Gastroesophageal sphincter (tissue), 3 donors: ENCODE results near the gene SMIM29.

ENCODE experiments used
- CTCF ChIP-seq, 4 experiments: fragments of 200-600 bp in 2 of 4; fragments of 450-650 bp in 2 of 4; sonication (generic) in 1 of 4; IDR thresholded peaks; one replicate each; pipeline ENCODE4 v1.5.1; 2017 to 2019; ENCODE audit warnings: antibody characterized with exemption in 4 of 4, mild to moderate bottlenecking in 2 of 4, moderate library complexity in 2 of 4
- EP300 ChIP-seq: sonication (generic); formaldehyde crosslinking; IDR thresholded peaks from one replicate; pipeline ENCODE4 v1.6.1; 2017; ENCODE audit warnings: antibody characterized with exemption, mild to moderate bottlenecking
- POLR2A ChIP-seq, 2 donors: fragments of 450-650 bp; IDR thresholded peaks; one replicate each; pipeline ENCODE4 v1.6.1; 2017; ENCODE audit warnings: antibody characterized with exemption in 2 of 2, mild to moderate bottlenecking in 2 of 2, moderate library complexity in 1 of 2
- POLR2AphosphoS5 ChIP-seq: sonication (generic); formaldehyde crosslinking; IDR thresholded peaks from one replicate; pipeline ENCODE4 v1.6.1; 2017; ENCODE audit warnings: antibody characterized with exemption

- TF ChIP-seq POLR2A (IDR thresholded peaks at IDR 0.05) (peak; percentile 15 to 49), CTCF (IDR thresholded peaks at IDR 0.05) (peak in 3 of 4 experiments; percentile 89 to 99 (median 93)), POLR2AphosphoS5 (peak; percentile 68), EP300 (no peak)
These were observed at the start of gene SMIM29 for GRCh38 chr6:34248727-34249468.
